Stimulated activated CD8-positive, alpha-beta memory T cell treated with anti-CD3 and anti-CD28 coated beads, Interleukin-15, amount 100 ng/mL, for 24 hours (primary cell): Measurements from ENCODE around the gene RAB6C.
"Not testable (repeated sequence)": the region's sequence is repeated elsewhere in the genome, so short reads cannot be mapped to it uniquely, and the experiment has no call there.

Experiments used
- DNase-seq: peaks from one replicate; pipeline ENCODE4 v3.0.0-alpha.2; 2020; ENCODE audit warnings: low read depth

Gene RAB6C

GRCh38 chr2:129996657-129997237, 17.3 kb downstream of the RAB6C start:
- not testable (repeated sequence) for DNase-seq

GRCh38 chr2:129998771-129999170, 19.3 kb downstream of the RAB6C start:
- not testable (repeated sequence) for DNase-seq

DNA sequence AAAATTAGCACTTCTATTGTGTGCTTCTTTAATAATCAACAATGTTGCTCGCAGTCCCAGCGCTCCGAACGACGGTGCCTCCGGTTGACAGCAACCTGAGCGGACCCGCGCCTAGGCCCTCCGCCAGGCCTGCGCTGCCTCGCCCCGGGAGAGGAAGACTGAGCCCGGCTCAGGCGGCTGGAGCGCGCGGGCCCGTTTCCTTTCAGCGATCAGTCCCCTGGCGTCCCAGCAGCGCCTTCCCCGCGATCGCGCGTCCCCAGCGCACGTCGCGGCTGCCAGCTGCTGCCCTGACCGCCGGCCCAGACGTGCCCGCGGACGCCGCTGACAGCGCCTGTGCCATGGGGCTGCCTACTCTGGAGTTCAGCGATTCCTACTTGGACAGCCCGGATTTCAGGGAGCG, 26.4 kb downstream of the RAB6C start:
- DNase-seq: not testable (repeated sequence)

GRCh38 chr2:130016701-130017100, 37.2 kb downstream of the RAB6C start:
- DNase-seq: not testable (repeated sequence)

- no peak for DNase-seq
Measured at GRCh38 chr2:130019402-130019801, 39.9 kb downstream of the RAB6C start.

- not testable (repeated sequence) for DNase-seq
Measured at GRCh38 chr2:130020069-130020468, 40.6 kb downstream of the RAB6C start.

DNA sequence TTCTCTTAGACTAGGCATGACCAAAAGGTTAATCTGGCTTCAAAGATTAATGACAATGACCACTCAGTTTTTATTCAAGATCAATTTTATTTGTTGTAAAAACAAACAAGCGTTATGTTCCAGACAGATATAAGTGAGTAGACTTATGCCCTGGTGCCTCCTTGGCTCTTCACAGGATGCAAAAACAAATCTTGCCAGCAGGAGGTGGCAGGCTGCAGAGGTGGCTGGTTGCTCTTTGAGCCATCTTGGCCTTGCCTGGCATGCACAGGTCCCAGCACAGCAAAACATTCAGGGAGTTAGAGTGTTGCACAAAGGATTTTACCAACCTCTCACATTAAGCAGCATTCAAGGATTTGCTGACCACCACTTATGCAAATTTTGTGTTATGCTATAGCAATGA, 46.5 kb downstream of the RAB6C start:
- DNase-seq: not testable (repeated sequence)
